ENCODE data around the gene ANKRD34A. TPM values are rescaled to one million over a fixed set of nuclear protein-coding genes. Genes with fewer than 3 reads are reported as not detected.

ANKRD34A gene
- total and polyA plus RNA-seq, 2 of the 4 experiments (the other 2 are of a cell fraction) = 0.90 to 1.9 TPM

- H3K23ac ChIP-seq (ENCODE audit: low read depth, low read length) = no peak overlapping the region
- POLR2A ChIA-PET (ENCODE audit: unreplicated experiment) = no interaction called here
- H2AK5ac ChIP-seq (ENCODE audit: low read depth, low read length) = no peak overlapping the region
- no peak overlapping the region for H3K56ac ChIP-seq (ENCODE audit: extremely low read depth, insufficient read depth, low read length)
- H2AFZ ChIP-seq (replicated peaks; ENCODE audit: low read length, poor library complexity) = no peak overlapping the region
- H3K14ac ChIP-seq (replicated peaks; ENCODE audit: low read depth, low read length) = no peak overlapping the region
- H3K4ac ChIP-seq (ENCODE audit: low read depth, low read length) = no peak overlapping the region
- no peak overlapping the region for H4K5ac ChIP-seq (ENCODE audit: low read depth, low read length)
- H3K27ac ChIP-seq (ENCODE audit: insufficient read depth, low read length) = no peak overlapping the region
- no peak overlapping the region for H2BK5ac ChIP-seq (ENCODE audit: low read depth, low read length, poor library complexity, severe bottlenecking)
- H3K9me3 ChIP-seq (ENCODE audit: control insufficient read depth, insufficient read depth, low read length) = no peaks in the 10 kb centered on the region
- 0 out of 2 replicates have a peak, but pooled peaks cover 2% of the 10 kb centered on the region for H3K4me1 ChIP-seq (ENCODE audit: control insufficient read depth, insufficient read depth, low read length)
- no peak overlapping the region for H2BK15ac ChIP-seq (ENCODE audit: low read depth, low read length)
- intact Hi-C loops (cut with micrococcal nuclease) = no loop called here
- H3K4me3 ChIP-seq (ENCODE audit: insufficient read depth, low read depth, low read length) = no peak overlapping the region
- H3K18ac ChIP-seq (ENCODE audit: low read depth, low read length) = no peak overlapping the region
- no peak overlapping the region for H3K9ac ChIP-seq (ENCODE audit: low read depth, low read length)
- H3K36me3 ChIP-seq (ENCODE audit: control insufficient read depth, insufficient read depth, low read length) = peaks cover 18% of the 10 kb centered on the region
- in situ Hi-C loops (cut with MboI; ENCODE audit: low sequenced_read_pairs) = no loop called here
- TF ChIP-seq MAZ (IDR thresholded peaks at IDR 0.05; ENCODE audit: borderline replicate concordance, low read depth, low read length) (no peak), FOS (IDR thresholded peaks at IDR 0.05; ENCODE audit: low read depth, low read length) (no peak), RCOR1 (IDR thresholded peaks at IDR 0.05; ENCODE audit: insufficient replicate concordance, low read length) (no peak), MAFK (IDR thresholded peaks at IDR 0.05; ENCODE audit: low read depth, low read length) (no peak), CTCF (conservative IDR thresholded peaks at IDR 0.05; ENCODE audit: low read depth, low read length) (no peak), MXI1 (IDR thresholded peaks at IDR 0.05; ENCODE audit: borderline replicate concordance, low read depth, low read length) (no peak), POLR2A (IDR thresholded peaks at IDR 0.05; ENCODE audit: low read depth, low read length) (no peak), BHLHE40 (IDR thresholded peaks at IDR 0.05; ENCODE audit: low read depth, low read length) (no peak), CHD1 (IDR thresholded peaks at IDR 0.05; ENCODE audit: low read depth, low read length) (no peak)
- DNase-seq (no peak), ATAC-seq (ENCODE audit: low read depth) (no peak)
- no peak overlapping the region for H3K4me2 ChIP-seq (ENCODE audit: low read depth, low read length)
- CTCF ChIA-PET = interaction anchor here (1.2 to 1.4 kb wide), 2 partner anchors 28 to 72 kb away, joined by 3 read pairs; partner anchors contain the start of gene ANKRD34A
- BruUV-seq (replicated peaks) = no TSS peak
- no peaks in the 10 kb centered on the region for H3K9me1 ChIP-seq (ENCODE audit: insufficient read depth, low read length)
- no peaks in the 10 kb centered on the region for H4K20me1 ChIP-seq (ENCODE audit: insufficient read depth, low read length)
- H2BK20ac ChIP-seq (ENCODE audit: low read depth, low read length) = no peak overlapping the region
- no peak overlapping the region for H2BK120ac ChIP-seq (ENCODE audit: low read depth, low read length)
- dilution Hi-C loops (cut with HindIII; ENCODE audit: low sequenced_read_pairs, unreplicated experiment) = no loop called here
- no peak overlapping the region for H4K91ac ChIP-seq (ENCODE audit: insufficient read depth, low read depth, low read length)
- no peaks in the 10 kb centered on the region for H3K27me3 ChIP-seq (ENCODE audit: control insufficient read depth, insufficient read depth, low read length)
- H4K8ac ChIP-seq (ENCODE audit: low read depth in 2 of 2, low read length in 2 of 2) = no peak overlapping the region
- H3K79me1 ChIP-seq (ENCODE audit: low read depth in 1 of 2, low read length in 2 of 2) = peaks cover 0 to 8% of the 10 kb centered on the region in 2 experiments; a peak in 3 of 4 replicates
- no peak overlapping the region for H2AK9ac ChIP-seq (replicated peaks; ENCODE audit: low read depth, low read length, poor library complexity)
Observed at GRCh38 chr1:145935708-145936107, 28.7 kb downstream of the ANKRD34A start.

All from IMR-90 (cell line).